ENCODE measurements around the gene URB1. TPM values are rescaled to one million over a fixed set of nuclear protein-coding genes. Genes with fewer than 3 reads are reported as not detected.
A peak's percentile ranks its signal among the peaks of the same experiment; 100 is the strongest.
"Not testable (repeated sequence)": the region's sequence is repeated elsewhere in the genome, so short reads cannot be mapped to it uniquely, and the experiment has no call there.

The URB1 gene
- total RNA-seq, 1 donor from 2014 or later = 20.0 TPM

DNA sequence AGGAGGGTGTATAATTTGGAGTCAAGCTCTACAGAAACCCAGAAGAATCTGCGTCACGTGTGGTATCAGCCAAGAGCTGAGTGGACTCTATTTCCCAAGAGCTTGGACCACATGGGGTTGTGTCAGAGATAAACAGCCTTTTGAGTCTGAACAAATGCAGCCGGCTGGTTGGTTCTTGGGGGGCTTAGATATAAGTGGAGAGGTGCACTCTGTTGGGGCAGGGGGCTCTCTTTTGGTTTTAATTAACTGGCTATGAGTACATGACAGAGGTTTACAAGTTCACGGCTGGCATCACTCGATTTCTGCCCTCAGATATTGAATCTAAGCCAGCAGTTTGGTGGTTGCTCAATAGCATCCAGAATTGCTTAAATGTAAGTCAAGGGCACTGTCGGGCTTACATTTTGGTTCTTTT, 94.7 kb downstream of the URB1 start:
- DNase-seq (ENCODE audit: low read depth, low spot score) = no peak

GRCh38 chr21:32297449-32297848, 95.4 kb downstream of the URB1 start:
- no peak for DNase-seq (ENCODE audit: low read depth, low spot score)

GRCh38 chr21:32285476-32285875, 107.3 kb downstream of the URB1 start:
- DNase-seq (ENCODE audit: low read depth, low spot score) = no peak

GRCh38 chr21:32282992-32283391, 109.8 kb downstream of the URB1 start:
- DNase-seq (ENCODE audit: low read depth, low spot score) = no peak

GRCh38 chr21:32281531-32281930, 111.3 kb downstream of the URB1 start:
- no peak for DNase-seq (ENCODE audit: low read depth, low spot score)

- DNase-seq (ENCODE audit: low read depth, low spot score) = no peak
Measured at GRCh38 chr21:32279377-32279680, 113.5 kb downstream of the URB1 start.

DNA sequence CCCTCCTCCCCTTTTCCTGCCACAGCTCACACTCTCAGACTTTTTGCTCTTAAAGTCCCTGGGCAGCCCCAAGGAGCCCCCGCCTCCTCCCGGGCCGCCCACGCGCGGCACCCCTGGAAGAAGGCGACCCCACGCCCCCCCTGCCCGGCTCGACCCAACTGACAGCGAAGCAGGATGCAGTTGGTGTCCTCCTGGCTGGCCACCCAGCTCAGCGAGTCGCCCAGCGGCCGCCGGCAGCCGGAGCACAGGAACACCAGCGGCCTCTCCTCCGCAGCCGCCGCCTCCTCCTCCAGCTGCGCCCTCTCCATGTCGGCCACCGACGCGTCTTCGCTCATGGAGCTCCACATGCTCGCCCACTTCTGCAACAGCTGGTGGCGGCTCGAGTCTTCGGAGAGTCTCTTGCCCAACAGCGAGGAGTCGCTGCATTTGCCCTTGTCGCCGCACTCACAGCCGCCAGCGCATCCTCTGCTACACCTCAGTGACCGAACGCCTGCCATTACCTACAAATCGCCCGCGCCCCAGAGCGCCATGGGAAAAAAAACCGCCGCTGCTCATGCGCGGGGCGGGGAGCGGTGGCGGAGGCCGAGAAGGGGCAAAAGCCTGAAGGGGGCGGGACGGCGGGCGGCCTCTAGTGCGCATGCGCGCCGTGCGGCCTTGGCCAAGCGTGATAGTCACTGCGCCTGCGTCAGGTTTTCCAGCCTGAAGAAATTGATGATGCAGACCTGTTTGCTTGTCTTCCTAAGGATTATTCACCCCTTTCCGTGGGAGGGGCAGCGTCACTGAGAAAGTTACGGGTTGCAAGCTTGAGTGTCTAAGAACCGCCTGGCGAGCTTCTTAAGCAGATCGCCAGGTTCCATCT, 114.1 kb downstream of the URB1 start, which contains the start of gene MIS18A:
Gene MIS18A (minus strand): TSS at position 532 of the 859 bp plus-strand sequence. CDS start 35 bp downstream, at position 497.
- peak; percentile 78 for DNase-seq (ENCODE audit: low read depth, low spot score)

- no peak for DNase-seq (ENCODE audit: low read depth, low spot score)
Measured at GRCh38 chr21:32278103-32278502, 114.7 kb downstream of the URB1 start.

DNA sequence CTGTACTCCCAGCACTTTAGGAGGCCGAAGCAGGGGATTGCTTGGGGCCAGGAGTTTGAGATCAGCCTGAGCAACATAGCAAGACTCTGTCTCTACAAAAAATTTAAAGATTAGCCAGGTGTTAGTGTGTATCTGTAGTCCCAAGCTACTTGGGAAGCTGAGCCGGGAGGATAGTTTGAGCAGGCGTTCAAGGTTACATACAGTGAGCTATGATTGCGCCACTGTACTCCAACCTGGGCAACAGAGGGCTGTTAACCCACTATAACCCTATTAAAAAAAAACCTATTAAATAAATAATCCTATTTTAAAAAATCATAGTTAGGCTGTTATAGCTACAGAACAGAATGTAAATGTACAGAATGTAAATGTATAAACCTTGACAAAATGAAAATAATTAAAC, 116.1 kb downstream of the URB1 start:
- no peak for DNase-seq (ENCODE audit: low read depth, low spot score)

- no peak for DNase-seq (ENCODE audit: low read depth, low spot score)
Measured at GRCh38 chr21:32270748-32271147, 122.1 kb downstream of the URB1 start.

GRCh38 chr21:32265321-32265720, 127.5 kb downstream of the URB1 start:
- DNase-seq (ENCODE audit: low read depth, low spot score) = not testable (repeated sequence)

- no peak for DNase-seq (ENCODE audit: low read depth, low spot score)
Measured at GRCh38 chr21:32261929-32262328, 130.9 kb downstream of the URB1 start.

Other genes starting within 250 kb of the URB1 start
- 14.5 and 21.9 TPM in 2 replicates for gene MIS18A, start 114.0 kb downstream of the URB1 start, total RNA-seq
- not detected in 2 replicates for gene MRAP, start 94.2 kb downstream of the URB1 start, total RNA-seq
- gene EVA1C, start 19.7 kb upstream of the URB1 start, total RNA-seq = 23.6 and 36.3 TPM in 2 replicates
- 0.25 TPM in 1 of 2 replicates, not detected in the other for gene TCP10L, start 192.5 kb upstream of the URB1 start, total RNA-seq
- gene CFAP298, start 219.4 kb upstream of the URB1 start, total RNA-seq = 36.5 and 44.8 TPM in 2 replicates